HepG2 (cell line): ENCODE results near the gene FNBP1L. TPM values are rescaled to one million over a fixed set of nuclear protein-coding genes. Genes with fewer than 3 reads are reported as not detected.

Experiments used
- ATAC-seq: fragments of 200-7000 bp; cut with Tn5 transposase; 3 replicates; pipeline ENCODE4 v1.9.1; 2020; ENCODE audit warnings: mild to moderate bottlenecking, moderate library complexity
- BruUV-seq: library from RNA; stranded (reverse); fragments of 400-500 nt; replicated peaks from 2 replicates; lab custom pipeline; 2021; lab: Mats Ljungman, UMichigan
- CTCF ChIA-PET: fragments of 300-600 bp; formaldehyde crosslinking; extraction: SDS; loops from one replicate; lab custom pipeline; 2021; ENCODE audit warnings: low total read pairs, inconsistent platforms, low intra/inter-chr PET ratio; lab: Yijun Ruan, JAX
- POLR2A ChIA-PET: fragments of 350-600 bp; sonication (Branson Sonifier 250); formaldehyde crosslinking; loops from one replicate; lab custom pipeline; 2020; ENCODE audit warnings: antibody characterized with exemption, inconsistent platforms; lab: Yijun Ruan, JAX
- DNase-seq: peaks from one replicate; pipeline ENCODE4 v3.0.0-alpha.2; 2015; ENCODE audit warnings: low spot score
- FAIRE-seq: peaks from 3 replicates; lab custom pipeline; 2011; peaks lifted over from hg19 to GRCh38; lab: Jason Lieb, UNC
- H2AFZ ChIP-seq: one replicate; pipeline ENCODE4 v1.6.1; 2011; ENCODE audit warnings: low read length, inconsistent platforms
- H3K27ac ChIP-seq: fragments of 300-600 bp; 3 replicates; pipeline ENCODE4 v1.8.0; 2011; ENCODE audit warnings: mixed run types, mild to moderate bottlenecking, mixed read lengths, low read length, inconsistent platforms; ENCODE audit not compliant: insufficient read depth; ENCODE audit errors: extremely low read length
- H3K27me3 ChIP-seq, 2 experiments: fragments of 200-600 bp in 1 of 2; 2 replicates in 1 of 2; 3 replicates in 1 of 2; pipeline versions ENCODE4 v1.6.0 to v1.8.0; 2011; ENCODE audit warnings: low read length in 2 of 2, mild to moderate bottlenecking in 2 of 2, moderate library complexity in 2 of 2, inconsistent platforms in 1 of 2; ENCODE audit not compliant: insufficient read depth in 2 of 2, control insufficient read depth in 1 of 2
- H3K36me3 ChIP-seq, 2 experiments: fragments of 200-600 bp in 1 of 2; replicated peaks in 1 of 2; 2 replicates in 1 of 2; 3 replicates in 1 of 2; pipeline versions ENCODE4 v1.5.1 to v1.8.0; 2011; ENCODE audit warnings: low read length in 2 of 2, inconsistent platforms in 1 of 2; ENCODE audit not compliant: insufficient read depth in 2 of 2, control insufficient read depth in 1 of 2
- H3K4me1 ChIP-seq: 2 replicates; pipeline ENCODE4 v1.5.1; 2012; ENCODE audit warnings: low read length, inconsistent platforms; ENCODE audit not compliant: insufficient read depth
- H3K4me2 ChIP-seq: 2 replicates; pipeline ENCODE4 v1.6.0; 2011; ENCODE audit warnings: low read depth, low read length, inconsistent platforms
- H3K4me3 ChIP-seq, 3 experiments: fragments of 200-600 bp in 1 of 3; sonication (generic), shearing (Covaris generic) in 1 of 3; replicated peaks in 1 of 3; 2 replicates each; pipeline ENCODE4 v1.5.1; 2011 to 2016; ENCODE audit warnings: low read length in 3 of 3, inconsistent platforms in 2 of 3, low read depth in 2 of 3, mild to moderate bottlenecking in 2 of 3, control low read depth in 1 of 3, mixed read lengths in 1 of 3; ENCODE audit not compliant: insufficient read depth in 1 of 3
- H3K79me2 ChIP-seq: one replicate; pipeline ENCODE4 v1.6.1; 2011; ENCODE audit warnings: low read length, inconsistent platforms; ENCODE audit not compliant: insufficient read depth
- H3K9ac ChIP-seq: 2 replicates; pipeline ENCODE4 v1.6.0; 2011; ENCODE audit warnings: mild to moderate bottlenecking, low read depth, low read length, inconsistent platforms; ENCODE audit not compliant: insufficient read depth
- H3K9me3 ChIP-seq: 2 replicates; pipeline ENCODE4 v1.5.1; 2012; ENCODE audit warnings: mild to moderate bottlenecking, low read length
- H4K20me1 ChIP-seq: 2 replicates; pipeline ENCODE4 v1.6.0; 2011; ENCODE audit warnings: inconsistent platforms, mild to moderate bottlenecking, low read length, moderate library complexity; ENCODE audit not compliant: insufficient read depth
- ATF2 ChIP-seq: sonication (generic); formaldehyde crosslinking; IDR thresholded peaks from 2 replicates; pipeline ENCODE4 v1.4.0; 2020; ENCODE audit warnings: missing genetic modification reagents
- PRDM15 ChIP-seq: sonication (generic); formaldehyde crosslinking; IDR thresholded peaks from 2 replicates; pipeline ENCODE4 v1.4.0; 2020; ENCODE audit warnings: missing genetic modification reagents
- WGBS: methylation state at CpG from one replicate; pipeline ENCODE4 v1.1.6; 2017; ENCODE audit warnings: low lambda C conversion rate; 5-methylcytosine and 5-hydroxymethylcytosine counted together
- in situ Hi-C: cut with HindIII; loops from 2 replicates; pipeline ENCODE4 v1.10.0; 2017; ENCODE audit warnings: low pct_unique_long_range_greater_than_20kb; ENCODE audit not compliant: extremely low pct_ligation_motif_present
- intact Hi-C: fragments of 100-400 bp; cut with micrococcal nuclease; formaldehyde crosslinking; loops from one replicate; pipeline ENCODE4 v1.10.0; 2022; ENCODE audit not compliant: unreplicated experiment
- polyA plus RNA-seq, 8 experiments: library from polyadenylated mRNA; depleted of rRNA in 3 of 8; stranded (reverse) in 7 of 8; unstranded in 1 of 8; fragments of >200 nt; fragmentation: Illumina TruSeq in 4 of 8; extraction: Trizol in 4 of 8; gene quantifications; 2 replicates each; pipeline versions ENCODE4 v1.2.1 to v1.2.3, GENCODE V29; 2011 to 2016; ENCODE audit warnings: low read depth in 4 of 8, missing spikeins in 1 of 8, mixed read lengths in 1 of 8; ENCODE audit not compliant: insufficient read depth in 1 of 8
- total RNA-seq, 5 experiments: library from RNA; depleted of rRNA; stranded (reverse); fragments of >200 nt; fragmentation: Illumina TruSeq; extraction: Trizol; gene quantifications; 2 replicates each; pipeline ENCODE4 v1.2.3, GENCODE V29; 2016; ENCODE audit warnings: low read depth in 1 of 5

The FNBP1L gene
- total and polyA plus RNA-seq, 2 of the 13 experiments (the other 11 are each of a cell fraction or from before 2014, with no cell fraction given), result 24.1 to 27.1 TPM

GRCh38 chr1:93576746-93577145, 128.8 kb downstream of the FNBP1L start:
- H3K4me1 ChIP-seq, result peaks cover 28% of the 10 kb centered on the region
- no peak overlapping the region for H3K4me3 ChIP-seq
- H3K9ac ChIP-seq, result no peak overlapping the region
- no TSS peak for BruUV-seq
- ChIA-PET CTCF (no interaction called here), POLR2A (interaction anchor here (1.4 kb wide), 1 partner anchor 15 kb away, joined by 4 read pairs; no protein-coding TSS in a partner anchor)
- H3K27me3 ChIP-seq, result no peaks in the 10 kb centered on the region
- FAIRE-seq (no peak), DNase-seq (no peak), ATAC-seq (no peak)
- intact Hi-C loops (no loop called here), in situ Hi-C loops (no loop called here)
- H3K9me3 ChIP-seq, result no peaks in the 10 kb centered on the region
- no peak overlapping the region for H2AFZ ChIP-seq
- H3K36me3 ChIP-seq, result peaks cover 5 to 16% of the 10 kb centered on the region in 2 experiments
- no peak overlapping the region for H3K27ac ChIP-seq
- no peaks in the 10 kb centered on the region for H4K20me1 ChIP-seq
- H3K79me2 ChIP-seq, result no peaks in the 10 kb centered on the region
- H3K4me2 ChIP-seq, result no peak overlapping the region
- TF ChIP-seq ATF2, result no peak
- TF ChIP-seq PRDM15 (CRISPR knock-in tag), result no peak
- 100% methylated on average over 2 of the region's 2 CpGs for WGBS
